Transverse colon (tissue), 4 donors: ENCODE measurements around the gene SLC6A1.

Source experiments
- CTCF ChIP-seq, 5 experiments: fragments of 200-600 bp in 3 of 5; fragments of 450-650 bp in 2 of 5; sonication (generic) in 3 of 5; IDR thresholded peaks; 1 replicate in 2 of 5; 2 replicates in 3 of 5; pipeline ENCODE4 v1.5.1; 2016 to 2017; ENCODE audit warnings: antibody characterized with exemption in 5 of 5, inconsistent platforms in 3 of 5, mild to moderate bottlenecking in 2 of 5, moderate library complexity in 1 of 5
- EP300 ChIP-seq: sonication (generic); formaldehyde crosslinking; IDR thresholded peaks from one replicate; pipeline ENCODE4 v1.6.1; 2017; ENCODE audit warnings: antibody characterized with exemption, low read depth
- POLR2A ChIP-seq: fragments of 450-650 bp; IDR thresholded peaks from one replicate; pipeline ENCODE4 v1.6.1; 2016; ENCODE audit warnings: antibody characterized with exemption, mild to moderate bottlenecking, moderate library complexity
- POLR2AphosphoS5 ChIP-seq, 3 donors: sonication (generic); formaldehyde crosslinking; IDR thresholded peaks; one replicate each; pipeline ENCODE4 v1.6.1; 2016; ENCODE audit warnings: antibody characterized with exemption in 3 of 3

DNA sequence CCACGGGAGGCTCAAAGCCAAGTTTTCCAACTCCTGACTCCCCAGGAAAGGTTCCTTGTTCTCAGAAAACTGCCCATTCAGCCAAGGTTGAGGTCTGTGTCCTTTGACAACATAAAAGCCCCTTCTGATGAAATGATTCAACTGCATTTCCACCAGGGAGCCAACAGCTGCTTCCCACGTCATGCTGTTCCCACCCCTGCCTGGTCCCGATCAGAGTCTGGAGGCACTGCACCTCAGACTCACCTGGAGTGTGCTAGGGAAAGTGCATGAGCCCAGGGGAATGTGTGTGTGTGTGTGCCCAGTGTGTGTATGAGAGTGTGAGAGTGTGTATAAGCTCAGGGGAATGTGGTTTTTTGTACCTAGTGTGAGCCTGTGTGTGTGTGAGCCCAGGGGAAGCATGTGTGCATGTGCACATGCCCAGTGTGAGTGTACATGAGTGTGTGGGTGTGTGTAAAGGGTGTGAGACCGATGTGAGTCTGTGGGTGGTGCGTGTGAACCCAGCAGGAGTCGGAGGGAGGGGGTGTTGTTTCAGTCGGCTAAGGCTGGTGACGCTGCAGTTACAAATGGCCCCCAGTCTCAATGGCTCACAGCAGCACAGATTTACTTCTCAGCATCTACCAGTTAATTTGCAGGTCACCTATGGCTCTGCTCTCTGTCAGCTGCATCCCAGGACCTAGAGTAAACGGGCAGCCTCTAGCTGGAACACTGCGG is 20.3 kb upstream of the SLC6A1 start:
- TF ChIP-seq EP300 (no peak), CTCF (IDR thresholded peaks at IDR 0.05) (no peak), POLR2A (no peak), POLR2AphosphoS5 (IDR thresholded peaks at IDR 0.05) (no peak)
